ENCODE data around the gene IL17D.

- TF ChIP-seq TSHZ2 (CRISPR knock-in tag; IDR thresholded peaks at IDR 0.05), result no peak
- no peak for TF ChIP-seq ZFP3 (CRISPR knock-in tag; IDR thresholded peaks at IDR 0.05)
- TF ChIP-seq PATZ1 (CRISPR knock-in tag; IDR thresholded peaks at IDR 0.05; ENCODE audit: borderline replicate concordance), result no peak
- TF ChIP-seq ZNF8 (CRISPR knock-in tag; IDR thresholded peaks at IDR 0.05), result no peak
- TF ChIP-seq ARNTL (CRISPR knock-in tag; IDR thresholded peaks at IDR 0.05; ENCODE audit: borderline replicate concordance, low read depth), result no peak
- no peak for TF ChIP-seq TCF4 (CRISPR knock-in tag; IDR thresholded peaks at IDR 0.05; ENCODE audit: borderline replicate concordance)
- TF ChIP-seq BACH2 (CRISPR knock-in tag; IDR thresholded peaks at IDR 0.05; ENCODE audit: borderline replicate concordance), result no peak
- TF ChIP-seq RARB (CRISPR knock-in tag; IDR thresholded peaks at IDR 0.05), result no peak
- no peak for TF ChIP-seq PPARA (CRISPR knock-in tag; IDR thresholded peaks at IDR 0.05; ENCODE audit: borderline replicate concordance)
- TF ChIP-seq GLIS3 (CRISPR knock-in tag; IDR thresholded peaks at IDR 0.05), result no peak
- no peak for TF ChIP-seq ESRRG (CRISPR knock-in tag; IDR thresholded peaks at IDR 0.05)
- no peak for TF ChIP-seq POU6F1 (CRISPR knock-in tag; IDR thresholded peaks at IDR 0.05; ENCODE audit: borderline replicate concordance, low read depth)
- no peak for TF ChIP-seq CREB5 (CRISPR knock-in tag; IDR thresholded peaks at IDR 0.05; ENCODE audit: low read depth)
- TF ChIP-seq SNAI2 (CRISPR knock-in tag; IDR thresholded peaks at IDR 0.05), result no peak
Observed at GRCh38 chr13:20682061-20682460, 21.4 kb upstream of the IL17D start.
